OCI-LY1 (cell line): Measurements from ENCODE around the gene ZNF454.

Source experiments
- H2AFZ ChIP-seq: fragments of 200-600 bp; sonication (generic), shearing (Covaris generic); 2 replicates; pipeline ENCODE4 v1.6.0; 2014; ENCODE audit warnings: antibody characterized with exemption, mild to moderate bottlenecking, low read length
- H3F3A ChIP-seq: fragments of 200-600 bp; sonication (generic), shearing (Covaris generic); 2 replicates; pipeline ENCODE4 v1.6.0; 2014; ENCODE audit warnings: mild to moderate bottlenecking, antibody characterized with exemption, low read length, moderate library complexity; ENCODE audit not compliant: insufficient read depth
- H3K27ac ChIP-seq: fragments of 200-600 bp; sonication (generic); 2 replicates; pipeline ENCODE4 v1.5.1; 2014; ENCODE audit warnings: low read length, mixed run types, mild to moderate bottlenecking, low read depth; ENCODE audit not compliant: poor library complexity, severe bottlenecking
- H3K27me3 ChIP-seq: fragments of 200-600 bp; sonication (generic); 2 replicates; pipeline ENCODE4 v1.6.0; 2014; ENCODE audit warnings: antibody characterized with exemption, mild to moderate bottlenecking, low read length, moderate library complexity; ENCODE audit not compliant: insufficient read depth
- H3K36me3 ChIP-seq: fragments of 200-600 bp; sonication (generic); 2 replicates; pipeline ENCODE4 v1.6.1; 2014; ENCODE audit warnings: mild to moderate bottlenecking, antibody characterized with exemption, low read length, moderate library complexity, mixed read lengths; ENCODE audit not compliant: insufficient read depth
- H3K4me1 ChIP-seq: fragments of 200-600 bp; sonication (generic); 2 replicates; pipeline ENCODE4 v1.5.1; 2014; ENCODE audit warnings: mild to moderate bottlenecking, low read length, moderate library complexity; ENCODE audit not compliant: insufficient read depth, severe bottlenecking
- H3K4me2 ChIP-seq: fragments of 200-600 bp; sonication (generic), shearing (Covaris generic); 2 replicates; pipeline ENCODE4 v1.6.1; 2014; ENCODE audit warnings: low read length
- H3K4me3 ChIP-seq: fragments of 200-600 bp; sonication (generic); 2 replicates; pipeline ENCODE4 v1.5.1; 2014; ENCODE audit warnings: low read length, low read depth, mild to moderate bottlenecking, mixed read lengths; ENCODE audit not compliant: poor library complexity, severe bottlenecking
- H3K79me2 ChIP-seq: fragments of 200-600 bp; shearing (Covaris generic); 2 replicates; pipeline ENCODE4 v1.6.1; 2016; ENCODE audit warnings: mixed run types, low read length, mixed read lengths; ENCODE audit not compliant: insufficient read depth
- H3K9ac ChIP-seq: fragments of 200-600 bp; sonication (generic), shearing (Covaris generic); 2 replicates; pipeline ENCODE4 v1.6.1; 2014; ENCODE audit warnings: mild to moderate bottlenecking, low read length, mixed read lengths
- H3K9me2 ChIP-seq: fragments of 200-600 bp; sonication (generic), shearing (Covaris generic); 2 replicates; pipeline ENCODE4 v1.6.1; 2014; ENCODE audit warnings: low read depth, mild to moderate bottlenecking, low read length, mixed read lengths
- H3K9me3 ChIP-seq: fragments of 200-600 bp; shearing (Covaris generic); 2 replicates; pipeline ENCODE4 v1.6.1; 2014; ENCODE audit warnings: low read length, mixed read lengths
- H4K20me1 ChIP-seq: fragments of 200-600 bp; sonication (generic), shearing (Covaris generic); 2 replicates; pipeline ENCODE4 v1.6.0; 2016; ENCODE audit warnings: mild to moderate bottlenecking, low read length; ENCODE audit not compliant: insufficient read depth
- EZH2 ChIP-seq: fragments of 200-600 bp; sonication (generic), shearing (Covaris generic); IDR thresholded peaks from 2 replicates; pipeline ENCODE4 v1.8.0; 2017; ENCODE audit warnings: borderline replicate concordance, mixed run types, mild to moderate bottlenecking, antibody characterized with exemption, low read length, moderate library complexity, mixed read lengths
- TF ChIP-seq, protein P1 (sequence below): fragments of 200-600 bp; sonication (generic), shearing (Covaris generic); IDR thresholded peaks from 2 replicates; pipeline ENCODE4 v1.5.1; 2017; ENCODE audit warnings: mild to moderate bottlenecking, antibody characterized with exemption, low read length, moderate library complexity, mixed read lengths

The ZNF454 gene

DNA sequence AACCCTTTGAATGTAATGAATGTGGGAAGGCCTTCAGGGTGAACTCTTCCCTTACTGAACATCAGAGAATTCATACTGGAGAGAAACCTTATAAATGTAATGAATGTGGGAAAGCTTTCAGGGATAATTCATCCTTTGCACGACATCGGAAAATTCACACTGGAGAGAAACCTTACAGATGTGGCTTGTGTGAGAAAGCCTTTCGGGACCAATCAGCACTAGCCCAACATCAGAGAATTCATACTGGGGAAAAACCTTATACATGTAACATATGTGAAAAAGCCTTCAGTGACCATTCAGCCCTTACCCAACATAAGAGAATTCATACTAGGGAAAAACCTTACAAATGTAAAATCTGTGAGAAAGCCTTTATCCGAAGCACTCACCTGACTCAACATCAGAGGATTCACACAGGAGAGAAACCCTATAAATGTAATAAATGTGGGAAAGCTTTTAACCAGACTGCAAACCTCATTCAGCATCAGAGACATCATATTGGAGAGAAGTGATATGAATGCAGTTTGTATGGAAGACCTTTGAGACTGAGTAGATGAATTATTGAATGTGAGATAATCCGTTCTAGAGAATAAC, 24.6 kb downstream of the ZNF454 start:
- Histone ChIP-seq H2AFZ (no peak overlapping the region), H3K4me2 (no peak overlapping the region), H3K9me3 (peaks cover 34% of the 10 kb centered on the region), H3K9me2 (no peaks in the 10 kb centered on the region), H3K9ac (no peak overlapping the region), H3F3A (no peaks in the 10 kb centered on the region), H3K4me1 (no peaks in the 10 kb centered on the region), H3K36me3 (no peaks in the 10 kb centered on the region; the same call in 1 of the 2 replicates), H4K20me1 (no peaks in the 10 kb centered on the region), H3K27me3 (no peaks in the 10 kb centered on the region), H3K79me2 (no peaks in the 10 kb centered on the region), H3K4me3 (no peak overlapping the region), H3K27ac (no peak overlapping the region)
- no peak for TF ChIP-seq EZH2

DNA sequence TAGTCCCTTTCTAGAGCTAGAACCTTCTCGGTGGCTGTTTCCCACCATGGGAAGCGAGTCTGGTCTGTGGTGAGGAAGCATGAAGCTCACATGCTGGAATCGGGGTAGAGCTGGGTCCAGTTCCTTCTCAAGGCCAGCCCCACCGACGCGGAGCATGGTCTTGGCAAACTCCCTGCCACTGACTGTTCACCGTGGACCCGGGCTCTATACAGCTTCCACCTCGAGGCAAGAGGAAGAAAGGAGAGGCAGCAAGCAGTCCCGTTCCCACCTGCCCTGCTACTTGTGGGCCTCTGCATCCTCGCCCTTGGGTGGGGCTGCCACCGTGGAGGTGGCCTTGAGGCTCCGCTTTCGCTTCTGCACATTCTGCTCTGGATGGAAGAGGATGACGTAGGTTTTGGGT, 40.4 kb downstream of the ZNF454 start:
- no peaks in the 10 kb centered on the region for H3F3A ChIP-seq
- no peaks in the 10 kb centered on the region for H4K20me1 ChIP-seq
- H3K36me3 ChIP-seq: no peaks in the 10 kb centered on the region
- H3K9me2 ChIP-seq: no peaks in the 10 kb centered on the region
- no peak overlapping the region for H3K9ac ChIP-seq
- no peak overlapping the region for H3K27ac ChIP-seq
- H3K79me2 ChIP-seq: no peaks in the 10 kb centered on the region
- TF ChIP-seq EZH2: no peak
- TF ChIP-seq, protein P1, sequence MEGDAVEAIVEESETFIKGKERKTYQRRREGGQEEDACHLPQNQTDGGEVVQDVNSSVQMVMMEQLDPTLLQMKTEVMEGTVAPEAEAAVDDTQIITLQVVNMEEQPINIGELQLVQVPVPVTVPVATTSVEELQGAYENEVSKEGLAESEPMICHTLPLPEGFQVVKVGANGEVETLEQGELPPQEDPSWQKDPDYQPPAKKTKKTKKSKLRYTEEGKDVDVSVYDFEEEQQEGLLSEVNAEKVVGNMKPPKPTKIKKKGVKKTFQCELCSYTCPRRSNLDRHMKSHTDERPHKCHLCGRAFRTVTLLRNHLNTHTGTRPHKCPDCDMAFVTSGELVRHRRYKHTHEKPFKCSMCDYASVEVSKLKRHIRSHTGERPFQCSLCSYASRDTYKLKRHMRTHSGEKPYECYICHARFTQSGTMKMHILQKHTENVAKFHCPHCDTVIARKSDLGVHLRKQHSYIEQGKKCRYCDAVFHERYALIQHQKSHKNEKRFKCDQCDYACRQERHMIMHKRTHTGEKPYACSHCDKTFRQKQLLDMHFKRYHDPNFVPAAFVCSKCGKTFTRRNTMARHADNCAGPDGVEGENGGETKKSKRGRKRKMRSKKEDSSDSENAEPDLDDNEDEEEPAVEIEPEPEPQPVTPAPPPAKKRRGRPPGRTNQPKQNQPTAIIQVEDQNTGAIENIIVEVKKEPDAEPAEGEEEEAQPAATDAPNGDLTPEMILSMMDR: no peak
- H3K4me3 ChIP-seq: no peak overlapping the region
- H3K9me3 ChIP-seq: no peaks in the 10 kb centered on the region
- no peaks in the 10 kb centered on the region for H3K4me1 ChIP-seq
- no peaks in the 10 kb centered on the region; the same call in 1 of the 2 replicates for H3K27me3 ChIP-seq
- no peak overlapping the region for H2AFZ ChIP-seq
- H3K4me2 ChIP-seq: no peak overlapping the region

- Histone ChIP-seq H3K79me2 (no peaks in the 10 kb centered on the region), H2AFZ (no peak overlapping the region), H3K4me1 (no peaks in the 10 kb centered on the region), H3K4me3 (no peak overlapping the region), H3K9ac (no peak overlapping the region), H3K9me3 (no peaks in the 10 kb centered on the region), H3K4me2 (no peak overlapping the region), H3K9me2 (no peaks in the 10 kb centered on the region), H3K36me3 (no peaks in the 10 kb centered on the region), H3K27ac (no peak overlapping the region), H3K27me3 (no peaks in the 10 kb centered on the region), H3F3A (no peaks in the 10 kb centered on the region), H4K20me1 (no peaks in the 10 kb centered on the region)
- TF ChIP-seq, protein P1: no peak
Measured at GRCh38 chr5:178982941-178983340, 41.9 kb downstream of the ZNF454 start.

DNA sequence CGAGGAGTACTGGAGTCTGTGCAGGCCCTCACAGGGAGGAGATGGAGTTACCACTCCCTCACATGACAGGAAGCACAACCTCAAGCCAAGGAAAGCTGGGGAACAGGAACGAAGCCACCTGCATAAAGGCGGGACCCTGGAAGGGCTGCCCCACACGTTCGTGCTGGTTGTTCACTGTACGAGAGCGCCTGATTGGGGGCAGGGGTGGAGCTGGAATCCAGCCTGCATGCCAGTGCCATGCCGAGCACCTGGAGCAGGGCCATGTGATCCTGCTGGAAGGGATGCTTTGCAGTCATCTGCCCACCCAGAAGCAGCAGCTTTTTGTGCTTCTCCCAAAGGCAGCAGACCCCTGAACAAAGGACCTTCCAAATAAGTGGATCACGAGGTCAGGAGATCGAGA, 42.7 kb downstream of the ZNF454 start:
- H2AFZ ChIP-seq: no peak overlapping the region
- H3K9me2 ChIP-seq: no peaks in the 10 kb centered on the region
- TF ChIP-seq, protein P1: no peak
- TF ChIP-seq EZH2: no peak
- H3K4me1 ChIP-seq: no peaks in the 10 kb centered on the region
- no peak overlapping the region for H3K4me3 ChIP-seq
- H3K9ac ChIP-seq: no peak overlapping the region
- H3F3A ChIP-seq: no peaks in the 10 kb centered on the region
- no peaks in the 10 kb centered on the region for H3K9me3 ChIP-seq
- H3K27ac ChIP-seq: no peak overlapping the region
- no peaks in the 10 kb centered on the region for H3K36me3 ChIP-seq
- H3K27me3 ChIP-seq: no peaks in the 10 kb centered on the region
- no peaks in the 10 kb centered on the region for H4K20me1 ChIP-seq
- H3K4me2 ChIP-seq: no peak overlapping the region
- no peaks in the 10 kb centered on the region for H3K79me2 ChIP-seq
